Activated CD8-positive, alpha-beta memory T cell treated with anti-CD3 and anti-CD28 coated beads for 36 hours (primary cell): ENCODE measurements around the gene RTEL1. TPM values are rescaled to one million over a fixed set of nuclear protein-coding genes. Genes with fewer than 3 reads are reported as not detected.

Experiments used
- CTCF ChIA-PET: fragments of 350-600 bp; sonication (Branson Sonifier 250); formaldehyde crosslinking; loops from one replicate; lab custom pipeline; 2021; ENCODE audit warnings: antibody characterized with exemption; lab: Charles Lee
- POLR2A ChIA-PET: fragments of 350-600 bp; sonication (Branson Sonifier 250); formaldehyde crosslinking; loops from one replicate; lab custom pipeline; 2021; ENCODE audit warnings: antibody characterized with exemption; lab: Charles Lee
- total RNA-seq, 2 experiments: library from RNA; stranded (reverse); gene quantifications; one replicate each; pipeline ENCODE4 v1.2.3, GENCODE V29; 2021

RTEL1 gene
- total RNA-seq, 2 experiments from 2014 or later, result 51.2 to 56.8 TPM

GRCh38 chr20:63738687-63739129 lies 80.6 kb downstream of the RTEL1 start:
- ChIA-PET POLR2A (interaction anchor here (1.0 to 1.6 kb wide), 3 partner anchors 19 to 193 kb away, joined by 3 to 9 read pairs (median 5); partner anchors contain the start of genes ARFRP1 and ZGPAT), CTCF (interaction anchor here (0.9 to 1.7 kb wide), 5 partner anchors 12 to 239 kb away, joined by 3 to 11 read pairs (median 4); partner anchors contain the start of genes ARFRP1 and ZGPAT)

- ChIA-PET CTCF (interaction anchor here (0.9 to 1.7 kb wide), 4 partner anchors 11 to 32 kb away, joined by 3 to 11 read pairs (median 4); partner anchors contain the start of genes ARFRP1 and ZGPAT), POLR2A (interaction anchor here (0.9 to 1.6 kb wide), 3 partner anchors 11 to 31 kb away, joined by 5 to 9 read pairs (median 5); partner anchors contain the start of genes ARFRP1 and ZGPAT)
These were observed 81.3 kb downstream of the RTEL1 start, which contains the start of gene SLC2A4RG for GRCh38 chr20:63739130-63740069. Gene SLC2A4RG (plus strand): TSS chr20:63739776. CDS start chr20:63739913, 137 bp downstream.

DNA sequence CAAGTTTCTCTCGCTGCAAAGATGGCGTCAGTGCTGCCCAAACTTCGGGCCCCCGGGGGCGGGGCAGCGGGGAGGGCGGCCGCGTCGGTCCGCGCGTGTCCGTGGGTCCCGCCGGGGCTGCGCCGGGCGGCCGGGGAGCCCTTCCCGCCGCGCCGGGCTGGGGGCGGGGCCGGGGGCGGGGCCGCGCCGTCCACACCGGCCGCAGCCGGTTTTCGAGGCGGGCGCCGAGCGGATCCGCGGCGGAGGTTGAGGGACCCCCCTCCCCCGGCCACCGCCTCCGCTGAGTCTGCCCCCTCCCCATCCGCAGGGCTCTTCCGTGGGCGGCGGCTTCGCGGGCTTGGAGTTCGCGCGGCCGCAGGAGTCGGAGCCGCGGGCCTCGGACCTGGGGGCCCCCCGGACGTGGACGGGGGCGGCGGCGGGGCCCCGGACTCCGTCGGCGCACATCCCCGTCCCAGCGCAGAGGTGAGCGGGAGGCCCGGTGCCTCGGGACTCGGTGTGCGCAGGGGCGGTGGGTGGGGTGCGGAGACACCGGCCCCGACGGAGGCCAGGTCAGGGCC lies 82.0 kb downstream of the RTEL1 start:
- CTCF ChIA-PET, result interaction anchor here (0.9 to 1.5 kb wide), 3 partner anchors 10 to 134 kb away, joined by 3 to 6 read pairs (median 3); no protein-coding TSS in a partner anchor
- POLR2A ChIA-PET, result interaction anchor here (0.6 to 2.2 kb wide), 4 partner anchors 11 to 112 kb away, joined by 6 to 13 read pairs (median 8); partner anchors contain the start of genes ARFRP1 and ZGPAT

DNA sequence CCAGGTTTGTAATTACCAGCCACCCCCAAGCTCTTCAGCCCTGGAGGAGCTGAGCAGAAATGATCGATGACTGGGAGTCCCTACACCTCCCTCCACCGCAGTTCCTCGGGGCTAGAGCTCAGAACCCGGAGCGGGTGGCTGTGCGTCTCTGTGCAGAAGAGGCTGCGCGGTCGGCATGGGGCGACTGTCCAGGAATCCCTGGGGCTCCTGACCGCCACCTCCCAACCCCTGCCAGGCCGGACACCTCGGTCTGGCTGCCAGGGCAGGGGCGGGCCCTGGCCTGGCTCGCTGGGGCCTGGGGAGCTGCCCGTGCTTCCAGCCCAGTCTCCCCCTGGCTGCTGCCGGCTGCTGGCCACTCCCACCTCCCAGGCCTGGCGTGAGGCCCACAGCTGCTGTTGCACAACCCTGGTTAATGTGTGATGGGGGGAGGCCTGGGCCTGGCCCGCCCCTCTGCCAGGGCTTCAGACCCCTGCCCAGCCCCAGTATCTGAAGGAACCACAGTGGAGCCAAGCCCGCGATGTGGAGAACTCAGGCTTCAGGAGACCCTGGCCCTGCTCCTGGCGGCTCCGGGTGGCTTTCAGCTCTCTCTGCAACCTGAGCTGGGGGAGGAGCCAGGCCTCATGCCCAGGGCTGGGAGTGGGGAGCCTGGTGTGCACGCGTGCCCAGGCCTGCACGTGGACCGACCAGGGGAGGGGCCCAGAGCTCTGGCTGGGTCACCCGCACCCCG lies 82.7 kb downstream of the RTEL1 start:
- ChIA-PET CTCF (interaction anchor here (0.9 to 1.7 kb wide), 7 partner anchors 10 to 203 kb away, joined by 3 to 7 read pairs (median 3); partner anchors contain the start of genes ARFRP1, RTEL1 and ZGPAT), POLR2A (interaction anchor here (0.6 to 2.2 kb wide), 6 partner anchors 10 to 113 kb away, joined by 3 to 13 read pairs (median 7); partner anchors contain the start of genes ARFRP1 and ZGPAT)

DNA sequence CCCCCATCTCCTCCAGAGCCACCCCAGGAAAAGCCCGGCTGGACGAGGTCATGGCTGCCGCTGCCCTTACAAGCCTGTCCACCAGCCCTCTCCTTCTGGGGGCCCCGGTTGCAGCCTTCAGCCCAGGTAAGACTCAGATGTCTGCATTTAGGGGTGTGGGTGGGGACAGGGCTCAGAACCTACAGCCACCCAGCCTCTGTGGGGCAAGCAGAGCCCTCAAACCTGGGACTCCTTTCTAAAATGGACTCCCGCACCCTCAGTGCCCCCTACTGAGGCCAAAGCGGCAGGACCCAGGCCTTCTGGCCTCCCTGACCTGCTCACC lies 83.2 kb downstream of the RTEL1 start:
- POLR2A ChIA-PET, result interaction anchor here (1.1 to 2.2 kb wide), 3 partner anchors 9 to 34 kb away, joined by 3 to 13 read pairs (median 8); partner anchors contain the start of genes ARFRP1 and ZGPAT
- CTCF ChIA-PET, result interaction anchor here (0.9 to 1.7 kb wide), 6 partner anchors 9 to 204 kb away, joined by 3 to 7 read pairs (median 3); partner anchors contain the start of genes ARFRP1, RTEL1 and ZGPAT

DNA sequence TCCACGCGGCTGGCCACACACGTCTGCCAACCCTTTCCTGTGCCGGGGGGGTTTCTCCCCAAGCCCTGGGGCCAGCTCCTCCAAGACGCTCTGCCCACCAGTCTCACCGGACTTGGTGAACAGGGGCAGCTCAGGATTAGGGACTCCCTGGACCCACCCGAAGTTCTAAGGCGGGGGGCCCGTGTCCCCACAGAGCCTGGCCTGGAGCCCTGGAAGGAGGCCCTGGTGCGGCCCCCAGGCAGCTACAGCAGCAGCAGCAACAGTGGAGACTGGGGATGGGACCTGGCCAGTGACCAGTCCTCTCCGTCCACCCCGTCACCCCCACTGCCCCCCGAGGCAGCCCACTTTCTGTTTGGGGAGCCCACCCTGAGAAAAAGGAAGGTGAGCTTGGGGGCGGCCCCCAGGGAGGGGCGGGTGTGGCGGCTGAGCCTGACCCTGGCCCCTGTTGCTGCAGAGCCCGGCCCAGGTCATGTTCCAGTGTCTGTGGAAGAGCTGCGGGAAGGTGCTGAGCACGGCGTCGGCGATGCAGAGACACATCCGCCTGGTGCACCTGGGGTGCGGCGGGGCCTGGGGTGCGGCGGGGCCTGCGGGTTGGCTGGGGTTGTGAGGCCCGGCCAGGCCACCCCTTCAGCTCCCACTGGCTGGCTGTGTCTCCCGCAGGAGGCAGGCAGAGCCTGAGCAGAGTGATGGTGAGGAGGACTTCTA lies 83.7 kb downstream of the RTEL1 start:
- ChIA-PET POLR2A (interaction anchor here (1.1 to 2.2 kb wide), 3 partner anchors 9 to 35 kb away, joined by 3 to 13 read pairs (median 8); partner anchors contain the start of genes ARFRP1 and ZGPAT), CTCF (interaction anchor here (1.0 to 1.7 kb wide), 6 partner anchors 9 to 204 kb away, joined by 3 to 7 read pairs (median 3); partner anchors contain the start of genes ARFRP1, RTEL1 and ZGPAT)

GRCh38 chr20:63742381-63743024 lies 84.4 kb downstream of the RTEL1 start:
- ChIA-PET POLR2A (interaction anchor here (1.4 to 2.2 kb wide), 2 partner anchors 35 to 44 kb away, joined by 4 to 13 read pairs; partner anchors contain the start of genes ARFRP1 and ZGPAT), CTCF (interaction anchor here (1.1 to 1.7 kb wide), 2 partner anchors 33 to 35 kb away, joined by 3 to 7 read pairs; partner anchors contain the start of genes ARFRP1 and ZGPAT)

GRCh38 chr20:63743210-63743970 lies 85.3 kb downstream of the RTEL1 start:
- CTCF ChIA-PET, result no interaction called here
- POLR2A ChIA-PET, result interaction anchor here (1.4 kb wide), 1 partner anchor 45 kb away, joined by 4 read pairs; no protein-coding TSS in a partner anchor

- POLR2A ChIA-PET, result no interaction called here
- CTCF ChIA-PET, result no interaction called here
These were observed 86.0 kb downstream of the RTEL1 start for GRCh38 chr20:63744158-63744557.

- ChIA-PET POLR2A (no interaction called here), CTCF (interaction anchor here (1.5 kb wide), 1 partner anchor 8 kb away, joined by 4 read pairs; the partner anchor contains the start of gene LIME1)
These were observed 86.7 kb downstream of the RTEL1 start for GRCh38 chr20:63744574-63745423.

DNA sequence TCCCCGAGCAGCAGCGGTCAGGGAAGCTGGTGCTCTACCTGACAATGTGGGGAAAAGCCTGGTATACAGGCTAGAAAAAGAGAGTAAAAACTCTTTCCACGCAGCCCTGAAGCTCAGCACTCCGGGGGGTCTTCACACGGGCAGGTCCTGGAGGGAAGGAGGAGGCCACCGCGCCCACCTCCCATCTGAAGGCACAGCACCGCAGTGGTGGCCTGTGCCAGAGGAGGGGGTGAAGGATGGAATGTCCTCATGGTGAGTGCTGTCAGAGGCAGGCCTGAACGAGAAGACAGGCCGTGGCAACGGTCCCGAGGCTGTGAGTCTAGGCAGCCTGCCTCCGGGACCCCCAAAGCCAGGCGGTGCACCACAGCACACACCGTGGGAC lies 87.3 kb downstream of the RTEL1 start:
- POLR2A ChIA-PET, result no interaction called here
- CTCF ChIA-PET, result interaction anchor here (1.5 kb wide), 1 partner anchor 9 kb away, joined by 4 read pairs; the partner anchor contains the start of gene LIME1
